ENCODE results near the gene CRYBG1. TPM values are rescaled to one million over a fixed set of nuclear protein-coding genes. Genes with fewer than 3 reads are reported as not detected.
A peak's percentile ranks its signal among the peaks of the same experiment; 100 is the strongest.
"Not testable (repeated sequence)": the region's sequence is repeated elsewhere in the genome, so short reads cannot be mapped to it uniquely, and the experiment has no call there.

The CRYBG1 gene
- polyA plus RNA-seq, 2 donors: 45.2 to 74.9 TPM

DNA sequence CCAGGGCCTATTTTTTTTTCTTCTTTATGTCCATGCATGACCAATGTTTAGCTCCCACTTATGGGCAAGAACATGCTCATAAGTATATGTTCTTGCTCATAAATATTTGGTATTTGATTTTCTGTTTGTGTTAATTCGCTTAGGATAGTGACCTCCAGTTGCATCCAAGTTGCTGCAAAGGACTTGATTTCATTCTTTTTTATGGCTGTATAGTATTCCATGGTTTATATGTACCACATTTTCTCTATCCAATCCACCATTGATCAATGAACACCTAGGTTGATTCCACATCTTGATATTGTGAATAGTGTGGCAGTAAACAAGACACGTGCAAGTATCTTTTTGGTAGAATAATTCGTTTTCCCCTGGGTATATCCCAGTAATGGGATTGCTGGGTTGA is 190.6 kb downstream of the CRYBG1 start:
- H3K27me3 ChIP-seq (ENCODE audit: control insufficient read depth in 1 of 2, insufficient read depth in 2 of 2, low read length in 2 of 2): no peaks in the 10 kb centered on the region
- H3K9me3 ChIP-seq (ENCODE audit: control insufficient read depth in 2 of 2, insufficient read depth in 1 of 2, low read depth in 1 of 2, low read length in 1 of 2): no peaks in the 10 kb centered on the region
- no peak overlapping the region for H3K4me3 ChIP-seq (ENCODE audit: low read depth in 1 of 2, low read length in 2 of 2)
- no peaks in the 10 kb centered on the region for H3K4me1 ChIP-seq (ENCODE audit: control insufficient read depth in 2 of 2, insufficient read depth in 2 of 2, low read length in 1 of 2)
- WGBS, 2 donors: 90 to 97% methylated on average over 3 of the region's 3 CpGs
- no peak overlapping the region for H3K27ac ChIP-seq (ENCODE audit: low read depth in 2 of 2, low read length in 1 of 2)
- peaks cover 0 to 14% of the 10 kb centered on the region in 2 donors for H3K36me3 ChIP-seq (ENCODE audit: control insufficient read depth in 2 of 2, insufficient read depth in 2 of 2, low read length in 1 of 2)

DNA sequence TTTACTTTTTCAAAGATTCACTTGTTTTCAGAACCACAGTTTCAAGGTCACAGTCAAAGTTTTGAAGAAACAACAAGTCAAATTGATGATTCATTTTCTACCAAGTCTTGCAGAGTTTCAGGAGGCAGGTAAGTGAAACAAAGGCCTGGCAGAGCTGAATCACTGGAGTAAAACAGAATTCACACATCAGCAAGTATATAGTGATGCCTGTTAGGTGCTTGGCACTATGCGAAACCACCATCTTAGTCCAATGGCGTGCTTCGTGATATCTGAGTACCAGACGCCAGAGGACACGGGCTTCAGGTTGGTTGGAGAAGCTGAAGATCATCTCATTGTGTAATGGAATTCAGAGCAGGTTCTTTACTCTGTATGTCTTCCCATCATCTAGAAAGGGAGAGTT is 192.9 kb downstream of the CRYBG1 start:
- H3K4me3 ChIP-seq (ENCODE audit: low read depth in 1 of 2, low read length in 2 of 2): no peak overlapping the region
- 95 to 97% methylated on average over 5 of the region's 5 CpGs for WGBS, 2 donors
- H3K27me3 ChIP-seq (ENCODE audit: control insufficient read depth in 1 of 2, insufficient read depth in 2 of 2, low read length in 2 of 2): no peaks in the 10 kb centered on the region
- H3K36me3 ChIP-seq (ENCODE audit: control insufficient read depth in 2 of 2, insufficient read depth in 2 of 2, low read length in 1 of 2): peaks cover 0 to 14% of the 10 kb centered on the region in 2 donors
- no peaks in the 10 kb centered on the region for H3K4me1 ChIP-seq (ENCODE audit: control insufficient read depth in 2 of 2, insufficient read depth in 2 of 2, low read length in 1 of 2)
- H3K9me3 ChIP-seq (ENCODE audit: control insufficient read depth in 2 of 2, insufficient read depth in 1 of 2, low read depth in 1 of 2, low read length in 1 of 2): no peaks in the 10 kb centered on the region
- H3K27ac ChIP-seq (ENCODE audit: low read depth in 2 of 2, low read length in 1 of 2): no peak overlapping the region

DNA sequence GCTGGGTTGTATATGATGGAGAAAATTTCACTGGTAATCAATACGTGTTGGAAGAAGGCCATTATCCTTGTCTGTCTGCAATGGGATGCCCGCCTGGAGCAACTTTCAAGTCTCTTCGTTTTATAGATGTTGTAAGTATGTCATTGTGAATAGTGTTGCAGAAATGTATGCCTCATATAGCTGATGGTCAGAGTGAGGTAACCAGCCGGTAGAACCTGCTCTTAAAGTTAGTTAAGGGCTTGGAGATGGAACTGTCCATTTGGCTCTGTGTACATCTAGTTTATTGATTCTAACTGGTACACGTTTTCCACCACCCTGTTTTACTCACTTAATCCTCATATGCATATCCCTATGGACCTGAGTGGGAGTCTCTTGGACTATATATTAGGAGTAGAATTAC is 195.2 kb downstream of the CRYBG1 start:
- 68 to 71% methylated on average over 5 of the region's 5 CpGs for WGBS, 2 donors
- no peak overlapping the region for H3K27ac ChIP-seq (ENCODE audit: low read depth in 2 of 2, low read length in 1 of 2)
- H3K27me3 ChIP-seq (ENCODE audit: control insufficient read depth in 1 of 2, insufficient read depth in 2 of 2, low read length in 2 of 2): no peaks in the 10 kb centered on the region
- H3K9me3 ChIP-seq (ENCODE audit: control insufficient read depth in 2 of 2, insufficient read depth in 1 of 2, low read depth in 1 of 2, low read length in 1 of 2): no peaks in the 10 kb centered on the region
- no peak overlapping the region for H3K4me3 ChIP-seq (ENCODE audit: low read depth in 1 of 2, low read length in 2 of 2)
- H3K4me1 ChIP-seq (ENCODE audit: control insufficient read depth in 2 of 2, insufficient read depth in 2 of 2, low read length in 1 of 2): no peaks in the 10 kb centered on the region
- H3K36me3 ChIP-seq (ENCODE audit: control insufficient read depth in 2 of 2, insufficient read depth in 2 of 2, low read length in 1 of 2): peaks cover 3 to 16% of the 10 kb centered on the region in 2 donors

DNA sequence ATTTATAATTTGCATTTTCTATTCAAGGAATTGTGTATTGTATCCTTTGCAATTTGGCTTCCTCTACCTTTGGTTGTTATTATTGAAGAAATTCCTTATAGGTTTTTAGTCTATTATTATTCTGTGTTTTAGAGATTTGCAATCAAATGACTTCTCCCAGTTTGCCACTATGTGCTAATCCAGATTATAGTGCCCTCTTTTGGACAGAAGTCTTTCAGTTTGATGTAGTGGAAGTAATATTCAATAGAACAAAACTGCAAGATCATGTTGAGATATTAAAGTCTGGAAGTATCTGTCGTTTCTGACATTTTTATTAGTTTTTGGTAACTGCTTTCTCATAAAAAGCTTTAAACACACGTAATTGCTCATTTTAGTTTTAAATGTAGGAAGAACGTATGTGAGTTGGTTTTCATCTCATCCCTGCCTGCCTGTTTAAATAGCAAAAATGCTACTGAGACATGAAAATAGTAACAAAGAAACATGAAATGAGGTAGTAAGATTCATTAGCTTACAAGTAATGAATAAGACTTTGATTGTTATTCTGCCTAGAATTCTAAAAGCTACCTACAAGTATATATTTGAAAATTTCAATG is 195.9 kb downstream of the CRYBG1 start:
- Histone ChIP-seq H3K9me3 (ENCODE audit: control insufficient read depth in 2 of 2, insufficient read depth in 1 of 2, low read depth in 1 of 2, low read length in 1 of 2) (no peaks in the 10 kb centered on the region), H3K27me3 (ENCODE audit: control insufficient read depth in 1 of 2, insufficient read depth in 2 of 2, low read length in 2 of 2) (no peaks in the 10 kb centered on the region), H3K4me3 (ENCODE audit: low read depth in 1 of 2, low read length in 2 of 2) (no peak overlapping the region), H3K27ac (ENCODE audit: low read depth in 2 of 2, low read length in 1 of 2) (no peak overlapping the region), H3K4me1 (ENCODE audit: control insufficient read depth in 2 of 2, insufficient read depth in 2 of 2, low read length in 1 of 2) (no peaks in the 10 kb centered on the region), H3K36me3 (ENCODE audit: control insufficient read depth in 2 of 2, insufficient read depth in 2 of 2, low read length in 1 of 2) (peaks cover 3 to 16% of the 10 kb centered on the region in 2 donors)
- WGBS, 2 donors: 59 to 63% methylated on average over 3 of the region's 3 CpGs

DNA sequence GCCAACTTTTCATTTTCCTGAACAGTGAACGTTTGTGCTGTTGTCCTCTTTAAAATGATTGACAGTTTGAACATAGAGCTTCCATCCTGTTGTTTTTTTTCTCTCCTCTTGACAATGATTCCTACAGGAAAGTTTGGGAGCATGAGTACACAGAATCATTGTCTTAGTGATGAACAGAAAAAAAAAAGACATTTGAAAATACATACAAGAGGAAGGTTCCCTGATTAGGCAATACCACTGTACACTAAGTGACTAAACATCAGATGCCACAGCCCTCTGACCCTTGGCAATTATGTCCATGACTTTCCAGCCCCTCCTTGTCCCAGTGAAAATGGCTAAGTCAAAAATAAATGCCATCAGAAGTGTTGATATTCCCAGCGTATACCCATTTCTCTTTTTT is 197.3 kb downstream of the CRYBG1 start:
- no peak overlapping the region for H3K4me3 ChIP-seq (ENCODE audit: low read depth in 1 of 2, low read length in 2 of 2)
- no peak overlapping the region for H3K27ac ChIP-seq (ENCODE audit: low read depth in 2 of 2, low read length in 1 of 2)
- no peaks in the 10 kb centered on the region for H3K4me1 ChIP-seq (ENCODE audit: control insufficient read depth in 2 of 2, insufficient read depth in 2 of 2, low read length in 1 of 2)
- H3K36me3 ChIP-seq (ENCODE audit: control insufficient read depth in 2 of 2, insufficient read depth in 2 of 2, low read length in 1 of 2): peaks cover 3 to 16% of the 10 kb centered on the region in 2 donors
- no peaks in the 10 kb centered on the region for H3K9me3 ChIP-seq (ENCODE audit: control insufficient read depth in 2 of 2, insufficient read depth in 1 of 2, low read depth in 1 of 2, low read length in 1 of 2)
- WGBS, 2 donors: 53 to 56% methylated on average over 2 of the region's 2 CpGs
- no peaks in the 10 kb centered on the region for H3K27me3 ChIP-seq (ENCODE audit: control insufficient read depth in 1 of 2, insufficient read depth in 2 of 2, low read length in 2 of 2)

DNA sequence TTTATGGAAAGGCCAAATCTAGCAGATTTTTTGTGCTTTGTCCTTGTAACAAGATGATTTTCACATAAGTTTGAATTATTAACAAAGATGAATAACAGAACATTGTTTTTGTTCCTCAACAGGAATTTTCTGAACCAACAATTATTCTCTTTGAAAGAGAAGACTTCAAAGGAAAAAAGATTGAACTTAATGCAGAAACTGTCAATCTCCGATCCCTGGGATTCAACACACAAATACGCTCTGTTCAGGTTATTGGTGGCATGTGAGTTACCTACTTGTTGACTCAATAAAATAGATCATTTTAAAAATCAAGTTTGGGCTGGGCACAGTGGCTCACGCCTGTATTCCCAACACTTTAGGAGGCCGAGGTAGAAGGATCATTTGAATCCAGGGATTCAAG is 197.8 kb downstream of the CRYBG1 start:
- peaks cover 3 to 15% of the 10 kb centered on the region in 2 donors for H3K36me3 ChIP-seq (ENCODE audit: control insufficient read depth in 2 of 2, insufficient read depth in 2 of 2, low read length in 1 of 2)
- no peaks in the 10 kb centered on the region for H3K27me3 ChIP-seq (ENCODE audit: control insufficient read depth in 1 of 2, insufficient read depth in 2 of 2, low read length in 2 of 2)
- H3K9me3 ChIP-seq (ENCODE audit: control insufficient read depth in 2 of 2, insufficient read depth in 1 of 2, low read depth in 1 of 2, low read length in 1 of 2): no peaks in the 10 kb centered on the region
- no peaks in the 10 kb centered on the region for H3K4me1 ChIP-seq (ENCODE audit: control insufficient read depth in 2 of 2, insufficient read depth in 2 of 2, low read length in 1 of 2)
- WGBS, 2 donors: 88 to 94% methylated on average over 4 of the region's 4 CpGs
- H3K27ac ChIP-seq (ENCODE audit: low read depth in 2 of 2, low read length in 1 of 2): no peak overlapping the region
- no peak overlapping the region for H3K4me3 ChIP-seq (ENCODE audit: low read depth in 1 of 2, low read length in 2 of 2)

DNA sequence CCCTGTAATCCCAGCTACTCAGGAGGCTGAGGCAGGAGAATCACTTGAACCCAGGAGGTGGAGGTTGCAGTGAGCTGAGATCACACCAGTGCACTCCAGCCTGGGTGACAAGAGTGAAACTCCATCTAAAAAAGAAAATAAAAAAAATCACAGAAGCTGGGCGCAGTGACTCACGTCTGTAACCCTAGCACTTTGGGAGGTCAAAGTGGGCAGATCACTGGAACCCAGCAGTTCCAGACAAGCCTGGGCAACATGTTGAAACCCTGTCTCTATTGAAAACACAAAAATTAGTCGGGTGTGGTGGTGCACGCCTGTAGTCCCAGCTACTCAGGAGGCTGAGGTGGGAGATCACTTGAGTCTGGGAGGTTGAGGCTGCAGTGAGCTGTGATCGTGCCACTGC is 199.1 kb downstream of the CRYBG1 start:
- H3K27ac ChIP-seq (ENCODE audit: low read depth in 2 of 2, low read length in 1 of 2): peak overlapping the region in 1 of 2 donors; percentile 1
- not testable (repeated sequence) for H3K4me1 ChIP-seq (ENCODE audit: control insufficient read depth in 2 of 2, insufficient read depth in 2 of 2, low read length in 1 of 2); H3K4me3 ChIP-seq (ENCODE audit: low read depth in 1 of 2, low read length in 2 of 2); H3K27me3 ChIP-seq (ENCODE audit: control insufficient read depth in 1 of 2, insufficient read depth in 2 of 2, low read length in 2 of 2); H3K36me3 ChIP-seq (ENCODE audit: control insufficient read depth in 2 of 2, insufficient read depth in 2 of 2, low read length in 1 of 2); H3K9me3 ChIP-seq (ENCODE audit: control insufficient read depth in 2 of 2, insufficient read depth in 1 of 2, low read depth in 1 of 2, low read length in 1 of 2)
- 68 to 82% methylated on average over 5 of the region's 5 CpGs for WGBS, 2 donors

DNA sequence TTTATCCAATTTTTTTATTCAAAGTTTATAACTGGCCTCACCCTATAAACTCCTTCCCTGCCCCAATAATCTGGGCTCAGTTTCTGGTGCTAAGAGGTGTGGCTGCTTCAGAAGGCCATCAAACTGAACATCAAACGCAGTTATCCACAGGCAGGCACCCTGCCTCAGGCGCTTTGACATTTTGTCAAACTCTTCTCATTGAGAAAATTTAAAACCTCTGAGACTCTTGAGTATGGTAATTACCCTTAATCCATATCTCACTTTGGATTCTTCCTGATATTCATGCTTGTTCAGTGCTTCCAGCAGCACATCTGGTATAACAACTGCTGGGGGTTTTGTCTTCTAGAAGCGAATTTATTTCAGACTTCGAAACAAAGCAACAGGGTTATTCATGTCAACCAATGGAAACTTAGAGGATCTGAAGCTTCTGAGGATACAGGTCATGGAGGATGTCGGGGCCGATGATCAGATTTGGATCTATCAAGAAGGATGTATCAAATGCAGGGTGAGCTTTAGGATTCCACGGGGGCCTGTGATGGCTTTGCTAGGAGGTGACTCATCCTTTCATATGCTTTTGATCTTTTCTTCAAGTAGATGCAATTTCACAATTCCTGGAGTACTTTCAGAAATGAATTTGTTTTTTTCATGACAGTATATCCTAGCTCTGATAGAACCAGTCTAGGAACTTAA is 200.6 kb downstream of the CRYBG1 start:
- Histone ChIP-seq H3K9me3 (ENCODE audit: control insufficient read depth in 2 of 2, insufficient read depth in 1 of 2, low read depth in 1 of 2, low read length in 1 of 2) (no peaks in the 10 kb centered on the region), H3K27ac (ENCODE audit: low read depth in 2 of 2, low read length in 1 of 2) (peak overlapping the region; percentile 10 to 74), H3K36me3 (ENCODE audit: control insufficient read depth in 2 of 2, insufficient read depth in 2 of 2, low read length in 1 of 2) (peaks cover 5 to 9% of the 10 kb centered on the region in 2 donors), H3K27me3 (ENCODE audit: control insufficient read depth in 1 of 2, insufficient read depth in 2 of 2, low read length in 2 of 2) (no peaks in the 10 kb centered on the region), H3K4me1 (ENCODE audit: control insufficient read depth in 2 of 2, insufficient read depth in 2 of 2, low read length in 1 of 2) (no peaks in the 10 kb centered on the region), H3K4me3 (ENCODE audit: low read depth in 1 of 2, low read length in 2 of 2) (no peak overlapping the region)
- 50 to 68% methylated on average over 7 of the region's 7 CpGs for WGBS, 2 donors

DNA sequence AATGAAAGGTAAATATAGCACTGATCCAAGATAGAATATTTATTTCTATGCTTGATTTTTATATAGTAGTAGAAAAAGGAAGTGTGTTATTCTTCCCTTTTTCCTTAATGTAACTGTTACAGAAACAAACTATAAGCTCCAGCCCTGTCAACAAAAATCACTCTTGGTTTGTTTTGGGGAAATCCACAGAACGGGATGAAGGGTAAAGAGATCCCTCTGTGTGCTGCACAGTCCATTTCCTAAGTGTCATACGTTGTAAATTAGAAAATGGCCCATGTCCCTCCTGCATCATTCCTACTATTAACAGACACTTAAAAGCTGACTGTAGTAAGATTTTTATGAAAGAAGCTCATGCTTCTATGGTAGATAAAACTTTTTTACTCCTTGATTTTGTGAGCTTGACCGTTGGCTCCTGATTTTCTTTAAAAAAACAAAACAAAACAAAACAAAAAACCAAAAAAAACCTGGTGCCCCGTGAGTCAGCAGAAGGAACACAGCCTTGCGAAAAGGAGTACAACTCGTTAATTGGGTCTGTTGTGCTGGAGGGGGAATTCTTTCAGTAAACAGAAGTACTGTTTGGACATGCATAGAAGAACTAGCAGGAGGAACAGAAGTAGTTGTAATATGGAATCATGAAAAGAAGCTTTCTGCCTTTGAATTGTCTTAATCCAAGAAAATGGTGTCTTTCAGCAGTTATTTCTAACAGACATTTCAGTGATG is 201.3 kb downstream of the CRYBG1 start:
- peak overlapping the region in 1 of 2 donors; percentile 74 for H3K27ac ChIP-seq (ENCODE audit: low read depth in 2 of 2, low read length in 1 of 2)
- H3K4me3 ChIP-seq (ENCODE audit: low read depth in 1 of 2, low read length in 2 of 2): no peak overlapping the region
- peaks cover 5 to 9% of the 10 kb centered on the region in 2 donors for H3K36me3 ChIP-seq (ENCODE audit: control insufficient read depth in 2 of 2, insufficient read depth in 2 of 2, low read length in 1 of 2)
- no peaks in the 10 kb centered on the region for H3K27me3 ChIP-seq (ENCODE audit: control insufficient read depth in 1 of 2, insufficient read depth in 2 of 2, low read length in 2 of 2)
- H3K4me1 ChIP-seq (ENCODE audit: control insufficient read depth in 2 of 2, insufficient read depth in 2 of 2, low read length in 1 of 2): no peaks in the 10 kb centered on the region
- no peaks in the 10 kb centered on the region for H3K9me3 ChIP-seq (ENCODE audit: control insufficient read depth in 2 of 2, insufficient read depth in 1 of 2, low read depth in 1 of 2, low read length in 1 of 2)
- WGBS, 2 donors: 36 to 50% methylated on average over 6 of the region's 6 CpGs

All from esophagus (tissue), 2 donors.